GM23338 (cell line): ENCODE results near the gene DTNB. TPM values are rescaled to one million over a fixed set of nuclear protein-coding genes. Genes with fewer than 3 reads are reported as not detected.

Source experiments
- ATAC-seq: fragments of 200-7000 bp; cut with Tn5 transposase; 3 replicates; pipeline ENCODE4 v1.9.1; 2020
- DNase-seq: peaks from one replicate; pipeline ENCODE4 v3.0.0-alpha.2; 2015; ENCODE audit warnings: low spot score
- H2AFZ ChIP-seq: fragments of 200-600 bp; sonication (generic); 2 replicates; pipeline ENCODE4 v1.8.0; 2016; ENCODE audit warnings: antibody characterized with exemption, mild to moderate bottlenecking, moderate library complexity
- H3F3A ChIP-seq: fragments of 200-600 bp; sonication (generic); replicated peaks from 2 replicates; pipeline ENCODE4 v1.8.0; 2017; ENCODE audit warnings: antibody characterized with exemption, mixed run types, low read depth
- H3K27ac ChIP-seq: fragments of 200-600 bp; sonication (generic); 2 replicates; pipeline ENCODE4 v1.6.1; 2016; ENCODE audit warnings: low read depth
- H3K27me3 ChIP-seq: fragments of 200-600 bp; sonication (generic); 2 replicates; pipeline ENCODE4 v1.8.0; 2016; ENCODE audit warnings: mild to moderate bottlenecking, mixed run types, moderate library complexity; ENCODE audit not compliant: insufficient read depth
- H3K36me3 ChIP-seq: fragments of 200-600 bp; sonication (generic); 2 replicates; pipeline ENCODE4 v1.8.0; 2016; ENCODE audit warnings: mild to moderate bottlenecking; ENCODE audit not compliant: insufficient read depth
- H3K4me1 ChIP-seq: fragments of 200-600 bp; sonication (generic); 2 replicates; pipeline ENCODE4 v1.8.0; 2016; ENCODE audit warnings: mild to moderate bottlenecking, moderate library complexity; ENCODE audit not compliant: insufficient read depth
- H3K4me2 ChIP-seq: fragments of 200-600 bp; sonication (generic); 2 replicates; pipeline ENCODE4 v1.7.1; 2017; ENCODE audit warnings: mixed run types
- H3K4me3 ChIP-seq: fragments of 200-600 bp; sonication (generic); 2 replicates; pipeline ENCODE4 v1.6.1; 2016; ENCODE audit warnings: mixed run types
- H3K79me2 ChIP-seq: fragments of 200-600 bp; sonication (generic); replicated peaks from 2 replicates; pipeline ENCODE4 v1.8.0; 2017; ENCODE audit warnings: mild to moderate bottlenecking; ENCODE audit not compliant: insufficient read depth
- H3K9me2 ChIP-seq: fragments of 200-600 bp; sonication (generic); 2 replicates; pipeline ENCODE4 v1.8.0; 2017; ENCODE audit not compliant: insufficient read depth
- H4K20me1 ChIP-seq: fragments of 200-600 bp; sonication (generic); replicated peaks from 2 replicates; pipeline ENCODE4 v1.8.0; 2017; ENCODE audit warnings: mild to moderate bottlenecking; ENCODE audit not compliant: insufficient read depth
- H3K27ac Mint-ChIP-seq: 2 replicates; pipeline ENCODE4 v1.8.0; 2020; ENCODE audit warnings: inconsistent platforms, mild to moderate bottlenecking, moderate library complexity, mixed read lengths
- H3K27me3 Mint-ChIP-seq: 3 replicates; pipeline ENCODE4 v1.8.0; 2022; ENCODE audit warnings: low read depth, mild to moderate bottlenecking, moderate library complexity, mixed read lengths, inconsistent platforms; ENCODE audit not compliant: insufficient read depth, poor library complexity
- H3K36me3 Mint-ChIP-seq: 3 replicates; pipeline ENCODE4 v1.8.0; 2021; ENCODE audit warnings: low read depth, mild to moderate bottlenecking, inconsistent platforms, moderate library complexity, mixed read lengths
- H3K4me1 Mint-ChIP-seq: 3 replicates; pipeline ENCODE4 v1.8.0; 2020; ENCODE audit warnings: mild to moderate bottlenecking, inconsistent platforms, mixed read lengths
- H3K4me3 Mint-ChIP-seq: 3 replicates; pipeline ENCODE4 v1.8.0; 2021; ENCODE audit warnings: moderate library complexity, mild to moderate bottlenecking, inconsistent platforms, mixed read lengths
- H3K9me3 Mint-ChIP-seq: 3 replicates; pipeline ENCODE4 v1.8.0; 2020; ENCODE audit warnings: moderate library complexity, mild to moderate bottlenecking, inconsistent platforms, mixed read lengths
- CREB1 ChIP-seq: fragments of 250-450 bp; sonication (Bioruptor Pico); IDR thresholded peaks from 2 replicates; pipeline ENCODE4 v1.5.0; 2020; ENCODE audit warnings: low read depth, mild to moderate bottlenecking, moderate library complexity
- EZH2 ChIP-seq: fragments of 200-600 bp; sonication (generic); IDR thresholded peaks from one replicate; pipeline ENCODE4 v1.8.0; 2017; ENCODE audit warnings: antibody characterized with exemption, mild to moderate bottlenecking, low read depth; ENCODE audit not compliant: unreplicated experiment
- JUNB ChIP-seq: IDR thresholded peaks from one replicate; pipeline ENCODE4 v1.6.1; 2016; ENCODE audit warnings: antibody characterized with exemption; ENCODE audit not compliant: unreplicated experiment
- NANOG ChIP-seq: IDR thresholded peaks from 2 replicates; pipeline ENCODE4 v1.6.1; 2016; ENCODE audit warnings: antibody characterized with exemption, borderline replicate concordance
- POLR2AphosphoS5 ChIP-seq: IDR thresholded peaks from 2 replicates; pipeline ENCODE4 v1.6.1; 2016; ENCODE audit warnings: antibody characterized with exemption, low read depth
- STAT1 ChIP-seq: IDR thresholded peaks from one replicate; pipeline ENCODE4 v1.6.1; 2016; ENCODE audit warnings: antibody characterized with exemption; ENCODE audit not compliant: unreplicated experiment
- polyA plus RNA-seq: library from polyadenylated mRNA; unstranded; fragments of >200 nt; fragmentation: Nextera tagmentation; extraction: Ambion mirVana; gene quantifications from 2 replicates; pipeline ENCODE4 v1.2.1, GENCODE V29; 2016
- total RNA-seq: library from RNA; depleted of rRNA; stranded (reverse); fragments of >200 nt; shearing (Covaris generic); gene quantifications from 2 replicates; pipeline ENCODE4 v1.2.3, GENCODE V29; 2014
- TF ChIP-seq, protein P1 (sequence below): IDR thresholded peaks from one replicate; pipeline ENCODE4 v1.6.1; 2018; ENCODE audit warnings: antibody characterized with exemption; ENCODE audit not compliant: unreplicated experiment
- TF ChIP-seq, protein P2 (sequence below), 2 experiments: fragments of 200-600 bp in 1 of 2; sonication (generic) in 1 of 2; conservative IDR thresholded peaks; 2 replicates each; pipeline versions ENCODE4 v1.5.1 to v1.6.1; 2016 to 2017; ENCODE audit warnings: antibody characterized with exemption in 2 of 2, low read depth in 2 of 2, mild to moderate bottlenecking in 2 of 2, moderate library complexity in 1 of 2
- TF ChIP-seq, protein P3 (sequence below): fragments of 250-450 bp; sonication (Bioruptor Pico); IDR thresholded peaks from 2 replicates; pipeline ENCODE4 v1.5.0; 2020; ENCODE audit warnings: mild to moderate bottlenecking, moderate library complexity

The DTNB gene
- total and polyA plus RNA-seq, 2 experiments from 2014 or later = 22.1 to 29.4 TPM

DNA sequence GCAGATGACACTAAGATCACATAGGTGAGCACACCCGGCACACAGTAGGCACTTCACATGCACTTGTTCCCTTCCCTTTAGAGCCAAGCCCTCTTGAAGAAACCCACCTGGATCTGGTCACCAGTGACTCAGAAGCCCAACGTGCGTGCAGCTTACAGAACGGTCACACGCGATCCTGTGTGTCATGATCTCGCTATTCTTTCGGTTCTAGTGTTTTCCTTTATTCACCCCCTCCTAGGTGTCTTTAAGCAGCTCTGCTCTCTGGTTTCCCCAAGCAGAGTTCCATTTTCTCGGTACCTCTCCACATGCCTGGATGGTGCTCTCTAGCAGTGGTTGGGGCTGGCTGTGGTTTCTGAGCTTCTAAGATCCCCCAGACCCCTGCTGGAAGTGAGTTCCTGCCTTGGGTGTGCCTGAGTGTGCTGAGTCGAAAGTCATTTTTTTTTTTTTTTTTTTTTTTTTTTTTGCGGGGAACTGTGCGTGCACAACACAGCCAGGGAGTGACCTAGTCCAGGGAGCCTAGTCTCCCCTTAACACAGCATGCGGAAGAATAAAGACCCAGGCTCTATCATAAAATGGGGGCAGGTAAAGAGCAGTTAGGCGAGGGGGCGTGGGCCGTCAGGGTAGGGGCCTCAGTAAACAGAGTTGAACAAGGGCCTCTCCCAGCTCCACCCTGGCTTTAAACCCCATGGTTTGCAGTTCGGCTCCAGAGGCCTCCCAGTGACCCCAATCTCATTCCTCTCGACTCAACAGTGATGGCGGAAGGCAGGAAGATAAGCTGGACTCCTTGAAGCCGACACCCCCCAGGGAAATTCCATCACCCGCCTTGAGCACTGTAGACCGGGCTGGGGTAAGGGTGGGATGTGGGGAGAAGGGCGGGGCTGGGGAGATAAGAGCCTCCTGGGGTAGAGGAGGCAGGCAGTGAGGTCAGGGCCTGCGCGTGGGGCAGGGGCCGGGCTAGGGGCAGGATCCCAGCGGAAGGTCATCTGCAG is 301.8 kb downstream of the DTNB start (continued):
- no peak for TF ChIP-seq POLR2AphosphoS5
- TF ChIP-seq, protein P1, sequence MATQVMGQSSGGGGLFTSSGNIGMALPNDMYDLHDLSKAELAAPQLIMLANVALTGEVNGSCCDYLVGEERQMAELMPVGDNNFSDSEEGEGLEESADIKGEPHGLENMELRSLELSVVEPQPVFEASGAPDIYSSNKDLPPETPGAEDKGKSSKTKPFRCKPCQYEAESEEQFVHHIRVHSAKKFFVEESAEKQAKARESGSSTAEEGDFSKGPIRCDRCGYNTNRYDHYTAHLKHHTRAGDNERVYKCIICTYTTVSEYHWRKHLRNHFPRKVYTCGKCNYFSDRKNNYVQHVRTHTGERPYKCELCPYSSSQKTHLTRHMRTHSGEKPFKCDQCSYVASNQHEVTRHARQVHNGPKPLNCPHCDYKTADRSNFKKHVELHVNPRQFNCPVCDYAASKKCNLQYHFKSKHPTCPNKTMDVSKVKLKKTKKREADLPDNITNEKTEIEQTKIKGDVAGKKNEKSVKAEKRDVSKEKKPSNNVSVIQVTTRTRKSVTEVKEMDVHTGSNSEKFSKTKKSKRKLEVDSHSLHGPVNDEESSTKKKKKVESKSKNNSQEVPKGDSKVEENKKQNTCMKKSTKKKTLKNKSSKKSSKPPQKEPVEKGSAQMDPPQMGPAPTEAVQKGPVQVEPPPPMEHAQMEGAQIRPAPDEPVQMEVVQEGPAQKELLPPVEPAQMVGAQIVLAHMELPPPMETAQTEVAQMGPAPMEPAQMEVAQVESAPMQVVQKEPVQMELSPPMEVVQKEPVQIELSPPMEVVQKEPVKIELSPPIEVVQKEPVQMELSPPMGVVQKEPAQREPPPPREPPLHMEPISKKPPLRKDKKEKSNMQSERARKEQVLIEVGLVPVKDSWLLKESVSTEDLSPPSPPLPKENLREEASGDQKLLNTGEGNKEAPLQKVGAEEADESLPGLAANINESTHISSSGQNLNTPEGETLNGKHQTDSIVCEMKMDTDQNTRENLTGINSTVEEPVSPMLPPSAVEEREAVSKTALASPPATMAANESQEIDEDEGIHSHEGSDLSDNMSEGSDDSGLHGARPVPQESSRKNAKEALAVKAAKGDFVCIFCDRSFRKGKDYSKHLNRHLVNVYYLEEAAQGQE = no peak
- TF ChIP-seq, protein P2, sequence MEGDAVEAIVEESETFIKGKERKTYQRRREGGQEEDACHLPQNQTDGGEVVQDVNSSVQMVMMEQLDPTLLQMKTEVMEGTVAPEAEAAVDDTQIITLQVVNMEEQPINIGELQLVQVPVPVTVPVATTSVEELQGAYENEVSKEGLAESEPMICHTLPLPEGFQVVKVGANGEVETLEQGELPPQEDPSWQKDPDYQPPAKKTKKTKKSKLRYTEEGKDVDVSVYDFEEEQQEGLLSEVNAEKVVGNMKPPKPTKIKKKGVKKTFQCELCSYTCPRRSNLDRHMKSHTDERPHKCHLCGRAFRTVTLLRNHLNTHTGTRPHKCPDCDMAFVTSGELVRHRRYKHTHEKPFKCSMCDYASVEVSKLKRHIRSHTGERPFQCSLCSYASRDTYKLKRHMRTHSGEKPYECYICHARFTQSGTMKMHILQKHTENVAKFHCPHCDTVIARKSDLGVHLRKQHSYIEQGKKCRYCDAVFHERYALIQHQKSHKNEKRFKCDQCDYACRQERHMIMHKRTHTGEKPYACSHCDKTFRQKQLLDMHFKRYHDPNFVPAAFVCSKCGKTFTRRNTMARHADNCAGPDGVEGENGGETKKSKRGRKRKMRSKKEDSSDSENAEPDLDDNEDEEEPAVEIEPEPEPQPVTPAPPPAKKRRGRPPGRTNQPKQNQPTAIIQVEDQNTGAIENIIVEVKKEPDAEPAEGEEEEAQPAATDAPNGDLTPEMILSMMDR (conservative IDR thresholded peaks at IDR 0.05; ENCODE audit: low read depth in 2 of 2) = no peak
- TF ChIP-seq STAT1 = no peak
- TF ChIP-seq JUNB = no peak
- TF ChIP-seq NANOG = no peak
- no peak for TF ChIP-seq EZH2
- no peak for TF ChIP-seq CREB1 (CRISPR knock-in tag)

DNA sequence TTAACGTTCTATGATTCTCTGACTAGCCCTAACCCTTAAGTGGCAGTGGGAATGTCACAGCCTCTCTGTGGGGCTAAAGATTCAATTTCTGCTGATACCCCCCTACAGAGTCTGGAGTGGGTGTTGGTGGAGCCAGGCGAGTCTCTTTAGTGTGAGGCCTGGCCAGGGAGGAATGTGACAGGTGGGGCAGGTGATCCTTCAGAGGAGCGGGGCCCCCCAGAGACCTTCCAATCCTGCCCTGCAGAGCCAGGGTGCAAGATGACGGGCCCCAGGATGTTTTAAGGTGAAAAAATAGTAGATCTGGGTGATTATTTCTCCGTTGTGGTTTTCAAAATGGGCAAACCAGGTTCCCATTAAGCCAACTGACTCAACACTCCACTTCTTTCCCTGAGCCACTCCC is 303.5 kb downstream of the DTNB start:
- no peak overlapping the region for H3K4me3 Mint-ChIP-seq
- Histone ChIP-seq H3K27me3 (no peaks in the 10 kb centered on the region), H3K9me2 (no peaks in the 10 kb centered on the region), H2AFZ (no peak overlapping the region), H3K27ac (no peak overlapping the region), H3K79me2 (no peaks in the 10 kb centered on the region), H3K4me1 (0 out of 2 replicates have a peak, but pooled peaks cover 3% of the 10 kb centered on the region), H4K20me1 (no peaks in the 10 kb centered on the region), H3K4me2 (no peak overlapping the region), H3K36me3 (no peaks in the 10 kb centered on the region), H3K4me3 (no peak overlapping the region), H3F3A (no peaks in the 10 kb centered on the region)
- ATAC-seq (no peak), DNase-seq (no peak)
- no peaks in the 10 kb centered on the region; the same call in 1 of the 3 replicates for H3K9me3 Mint-ChIP-seq
- no peaks in the 10 kb centered on the region for H3K36me3 Mint-ChIP-seq
- H3K27ac Mint-ChIP-seq = no peak overlapping the region
- peaks cover 15% of the 10 kb centered on the region for H3K27me3 Mint-ChIP-seq
- H3K4me1 Mint-ChIP-seq = peaks cover 8% of the 10 kb centered on the region; the same call in 2 of the 3 replicates
- TF ChIP-seq, protein P2 (conservative IDR thresholded peaks at IDR 0.05; ENCODE audit: low read depth in 2 of 2) = no peak
- TF ChIP-seq, protein P3, sequence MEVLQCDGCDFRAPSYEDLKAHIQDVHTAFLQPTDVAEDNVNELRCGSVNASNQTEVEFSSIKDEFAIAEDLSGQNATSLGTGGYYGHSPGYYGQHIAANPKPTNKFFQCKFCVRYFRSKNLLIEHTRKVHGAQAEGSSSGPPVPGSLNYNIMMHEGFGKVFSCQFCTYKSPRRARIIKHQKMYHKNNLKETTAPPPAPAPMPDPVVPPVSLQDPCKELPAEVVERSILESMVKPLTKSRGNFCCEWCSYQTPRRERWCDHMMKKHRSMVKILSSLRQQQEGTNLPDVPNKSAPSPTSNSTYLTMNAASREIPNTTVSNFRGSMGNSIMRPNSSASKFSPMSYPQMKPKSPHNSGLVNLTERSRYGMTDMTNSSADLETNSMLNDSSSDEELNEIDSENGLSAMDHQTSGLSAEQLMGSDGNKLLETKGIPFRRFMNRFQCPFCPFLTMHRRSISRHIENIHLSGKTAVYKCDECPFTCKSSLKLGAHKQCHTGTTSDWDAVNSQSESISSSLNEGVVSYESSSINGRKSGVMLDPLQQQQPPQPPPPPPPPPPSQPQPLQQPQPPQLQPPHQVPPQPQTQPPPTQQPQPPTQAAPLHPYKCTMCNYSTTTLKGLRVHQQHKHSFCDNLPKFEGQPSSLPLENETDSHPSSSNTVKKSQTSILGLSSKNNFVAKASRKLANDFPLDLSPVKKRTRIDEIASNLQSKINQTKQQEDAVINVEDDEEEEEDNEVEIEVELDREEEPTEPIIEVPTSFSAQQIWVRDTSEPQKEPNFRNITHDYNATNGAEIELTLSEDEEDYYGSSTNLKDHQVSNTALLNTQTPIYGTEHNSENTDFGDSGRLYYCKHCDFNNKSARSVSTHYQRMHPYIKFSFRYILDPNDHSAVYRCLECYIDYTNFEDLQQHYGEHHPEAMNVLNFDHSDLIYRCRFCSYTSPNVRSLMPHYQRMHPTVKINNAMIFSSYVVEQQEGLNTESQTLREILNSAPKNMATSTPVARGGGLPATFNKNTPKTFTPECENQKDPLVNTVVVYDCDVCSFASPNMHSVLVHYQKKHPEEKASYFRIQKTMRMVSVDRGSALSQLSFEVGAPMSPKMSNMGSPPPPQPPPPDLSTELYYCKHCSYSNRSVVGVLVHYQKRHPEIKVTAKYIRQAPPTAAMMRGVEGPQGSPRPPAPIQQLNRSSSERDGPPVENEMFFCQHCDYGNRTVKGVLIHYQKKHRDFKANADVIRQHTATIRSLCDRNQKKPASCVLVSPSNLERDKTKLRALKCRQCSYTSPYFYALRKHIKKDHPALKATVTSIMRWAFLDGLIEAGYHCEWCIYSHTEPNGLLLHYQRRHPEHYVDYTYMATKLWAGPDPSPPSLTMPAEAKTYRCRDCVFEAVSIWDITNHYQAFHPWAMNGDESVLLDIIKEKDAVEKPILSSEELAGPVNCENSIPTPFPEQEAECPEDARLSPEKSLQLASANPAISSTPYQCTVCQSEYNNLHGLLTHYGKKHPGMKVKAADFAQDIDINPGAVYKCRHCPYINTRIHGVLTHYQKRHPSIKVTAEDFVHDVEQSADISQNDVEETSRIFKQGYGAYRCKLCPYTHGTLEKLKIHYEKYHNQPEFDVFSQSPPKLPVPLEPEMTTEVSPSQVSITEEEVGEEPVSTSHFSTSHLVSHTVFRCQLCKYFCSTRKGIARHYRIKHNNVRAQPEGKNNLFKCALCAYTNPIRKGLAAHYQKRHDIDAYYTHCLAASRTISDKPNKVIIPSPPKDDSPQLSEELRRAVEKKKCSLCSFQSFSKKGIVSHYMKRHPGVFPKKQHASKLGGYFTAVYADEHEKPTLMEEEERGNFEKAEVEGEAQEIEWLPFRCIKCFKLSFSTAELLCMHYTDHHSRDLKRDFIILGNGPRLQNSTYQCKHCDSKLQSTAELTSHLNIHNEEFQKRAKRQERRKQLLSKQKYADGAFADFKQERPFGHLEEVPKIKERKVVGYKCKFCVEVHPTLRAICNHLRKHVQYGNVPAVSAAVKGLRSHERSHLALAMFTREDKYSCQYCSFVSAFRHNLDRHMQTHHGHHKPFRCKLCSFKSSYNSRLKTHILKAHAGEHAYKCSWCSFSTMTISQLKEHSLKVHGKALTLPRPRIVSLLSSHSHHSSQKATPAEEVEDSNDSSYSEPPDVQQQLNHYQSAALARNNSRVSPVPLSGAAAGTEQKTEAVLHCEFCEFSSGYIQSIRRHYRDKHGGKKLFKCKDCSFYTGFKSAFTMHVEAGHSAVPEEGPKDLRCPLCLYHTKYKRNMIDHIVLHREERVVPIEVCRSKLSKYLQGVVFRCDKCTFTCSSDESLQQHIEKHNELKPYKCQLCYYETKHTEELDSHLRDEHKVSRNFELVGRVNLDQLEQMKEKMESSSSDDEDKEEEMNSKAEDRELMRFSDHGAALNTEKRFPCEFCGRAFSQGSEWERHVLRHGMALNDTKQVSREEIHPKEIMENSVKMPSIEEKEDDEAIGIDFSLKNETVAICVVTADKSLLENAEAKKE (CRISPR knock-in tag) = no peak
- TF ChIP-seq JUNB = no peak
- TF ChIP-seq CREB1 (CRISPR knock-in tag) = no peak
- no peak for TF ChIP-seq NANOG
